DMS 273 (cell line): ENCODE results near the gene CHTOP.
"Not testable (repeated sequence)": the region's sequence is repeated elsewhere in the genome, so short reads cannot be mapped to it uniquely, and the experiment has no call there.

Source experiments
- DNase-seq: peaks from one replicate; lab custom pipeline; 2025; ENCODE audit not compliant: unreplicated experiment; lab: John Stamatoyannopoulos, UW

The CHTOP gene

GRCh38 chr1:153633754-153634665, at the start of gene CHTOP:
TSS of gene CHTOP (plus strand) at chr1:153634066. CDS start at chr1:153636589, 2,523 bp downstream.
- peak; percentile 99 for DNase-seq

GRCh38 chr1:153585006-153585405, 48.9 kb upstream of the CHTOP start:
- DNase-seq: no peak

- DNase-seq: no peak
Measured at GRCh38 chr1:153586347-153586746, 47.5 kb upstream of the CHTOP start.

- no peak for DNase-seq
Measured at GRCh38 chr1:153587314-153587713, 46.6 kb upstream of the CHTOP start.

- not testable (repeated sequence) for DNase-seq
Measured at GRCh38 chr1:153588033-153588432, 45.8 kb upstream of the CHTOP start.

- DNase-seq: no peak
Measured at GRCh38 chr1:153588482-153588881, 45.4 kb upstream of the CHTOP start.

GRCh38 chr1:153592748-153593147, 41.1 kb upstream of the CHTOP start:
- DNase-seq: no peak

- DNase-seq: no peak
Measured at GRCh38 chr1:153597206-153597605, 36.7 kb upstream of the CHTOP start.

GRCh38 chr1:153598309-153599172, 35.3 kb upstream of the CHTOP start:
- DNase-seq: peak; percentile 95

GRCh38 chr1:153599847-153600246, 34.0 kb upstream of the CHTOP start:
- DNase-seq: no peak

GRCh38 chr1:153602749-153603148, 31.1 kb upstream of the CHTOP start:
- DNase-seq: no peak

GRCh38 chr1:153606194-153606593, 27.7 kb upstream of the CHTOP start:
- DNase-seq: no peak

- DNase-seq: no peak
Measured at GRCh38 chr1:153607381-153607780, 26.5 kb upstream of the CHTOP start.

GRCh38 chr1:153608089-153608682, 25.7 kb upstream of the CHTOP start:
- no peak for DNase-seq

GRCh38 chr1:153608742-153609584, 24.9 kb upstream of the CHTOP start:
- no peak for DNase-seq

- no peak for DNase-seq
Measured at GRCh38 chr1:153609585-153609907, 24.3 kb upstream of the CHTOP start.

GRCh38 chr1:153610334-153610733, 23.5 kb upstream of the CHTOP start:
- DNase-seq: no peak

- no peak for DNase-seq
Measured at GRCh38 chr1:153610811-153611301, 23.0 kb upstream of the CHTOP start.

GRCh38 chr1:153611356-153611755, 22.5 kb upstream of the CHTOP start:
- no peak for DNase-seq

- DNase-seq: no peak
Measured at GRCh38 chr1:153612111-153612754, 21.6 kb upstream of the CHTOP start.
